ENCODE data around the gene PGGHG.
"Not testable (repeated sequence)": the region's sequence is repeated elsewhere in the genome, so short reads cannot be mapped to it uniquely, and the experiment has no call there.

DNA sequence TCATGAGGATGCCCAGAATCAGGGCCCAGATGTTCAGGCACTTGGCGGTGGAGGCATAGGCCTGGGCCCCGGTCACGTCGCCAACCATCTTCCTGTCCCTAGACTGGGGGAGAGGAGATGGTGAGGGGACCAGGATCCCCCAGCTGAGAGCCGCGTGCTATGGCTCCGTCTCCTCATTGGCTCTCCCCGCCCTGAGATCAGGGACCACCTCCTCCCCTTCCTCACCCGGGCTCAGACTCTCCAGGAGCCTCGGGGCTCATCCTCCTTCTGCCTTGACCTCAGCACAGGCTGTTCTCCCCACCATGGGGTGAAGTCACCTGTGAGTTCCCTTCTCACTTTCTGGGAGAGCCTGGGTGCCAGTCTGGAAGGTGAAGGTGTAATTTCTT lies 31.0 kb downstream of the PGGHG start:
- TF ChIP-seq, protein P1, sequence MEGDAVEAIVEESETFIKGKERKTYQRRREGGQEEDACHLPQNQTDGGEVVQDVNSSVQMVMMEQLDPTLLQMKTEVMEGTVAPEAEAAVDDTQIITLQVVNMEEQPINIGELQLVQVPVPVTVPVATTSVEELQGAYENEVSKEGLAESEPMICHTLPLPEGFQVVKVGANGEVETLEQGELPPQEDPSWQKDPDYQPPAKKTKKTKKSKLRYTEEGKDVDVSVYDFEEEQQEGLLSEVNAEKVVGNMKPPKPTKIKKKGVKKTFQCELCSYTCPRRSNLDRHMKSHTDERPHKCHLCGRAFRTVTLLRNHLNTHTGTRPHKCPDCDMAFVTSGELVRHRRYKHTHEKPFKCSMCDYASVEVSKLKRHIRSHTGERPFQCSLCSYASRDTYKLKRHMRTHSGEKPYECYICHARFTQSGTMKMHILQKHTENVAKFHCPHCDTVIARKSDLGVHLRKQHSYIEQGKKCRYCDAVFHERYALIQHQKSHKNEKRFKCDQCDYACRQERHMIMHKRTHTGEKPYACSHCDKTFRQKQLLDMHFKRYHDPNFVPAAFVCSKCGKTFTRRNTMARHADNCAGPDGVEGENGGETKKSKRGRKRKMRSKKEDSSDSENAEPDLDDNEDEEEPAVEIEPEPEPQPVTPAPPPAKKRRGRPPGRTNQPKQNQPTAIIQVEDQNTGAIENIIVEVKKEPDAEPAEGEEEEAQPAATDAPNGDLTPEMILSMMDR (conservative IDR thresholded peaks at IDR 0.05 in 1 of 2, IDR thresholded peaks at IDR 0.05 in 1 of 2; ENCODE audit: extremely low read depth in 1 of 2, insufficient read depth in 1 of 2, low read depth in 1 of 2, low read length in 2 of 2) = not testable (repeated sequence)
- not testable (repeated sequence) for TF ChIP-seq EZH2 (IDR thresholded peaks at IDR 0.05; ENCODE audit: borderline replicate concordance, low read length)
